GM12878 (cell line): Measurements from ENCODE around the gene NR2C2AP. TPM values are rescaled to one million over a fixed set of nuclear protein-coding genes. Genes with fewer than 3 reads are reported as not detected.

Source experiments
- ATAC-seq: fragments of 200-7000 bp; cut with Tn5 transposase; 3 replicates; pipeline ENCODE4 v1.9.1; 2020; ENCODE audit warnings: mild to moderate bottlenecking, moderate library complexity
- BruUV-seq: library from RNA; stranded (reverse); fragments of 400-500 nt; replicated peaks from 2 replicates; lab custom pipeline; 2021; lab: Mats Ljungman, UMichigan
- CTCF ChIA-PET: fragments of 300-600 bp; sonication (Branson Sonifier 250); formaldehyde crosslinking; extraction: SDS; loops from one replicate; lab custom pipeline; 2021; ENCODE audit warnings: inconsistent platforms; lab: Yijun Ruan, JAX
- POLR2A ChIA-PET: fragments of 350-600 bp; formaldehyde crosslinking; extraction: SDS; loops from one replicate; lab custom pipeline; 2021; ENCODE audit warnings: inconsistent platforms; lab: Charles Lee
- RAD21 ChIA-PET: fragments of 300-600 bp; sonication (Branson Sonifier 250); formaldehyde crosslinking; loops from one replicate; lab custom pipeline; 2023; ENCODE audit warnings: antibody characterized with exemption; ENCODE audit not compliant: unreplicated experiment; lab: Charles Lee
- SMC1A ChIA-PET: fragments of 300-600 bp; sonication (Branson Sonifier 250); formaldehyde crosslinking; loops from one replicate; lab custom pipeline; 2023; ENCODE audit not compliant: unreplicated experiment, uncharacterized antibody; lab: Charles Lee
- DNase-seq: peaks from one replicate; pipeline ENCODE4 v3.0.0-alpha.2; 2011; ENCODE audit warnings: low read depth, low spot score
- FAIRE-seq: peaks from 3 replicates; lab custom pipeline; 2011; peaks lifted over from hg19 to GRCh38; lab: Jason Lieb, UNC
- H2AFZ ChIP-seq: 2 replicates; pipeline ENCODE4 v1.6.0; 2011; ENCODE audit warnings: low read depth, low read length, control low read depth; ENCODE audit not compliant: control insufficient read depth
- H3K27ac ChIP-seq: 2 replicates; pipeline ENCODE4 v1.5.1; 2011; ENCODE audit warnings: control low read depth; ENCODE audit not compliant: control insufficient read depth, insufficient read depth
- H3K27me3 ChIP-seq, 2 experiments: replicated peaks in 1 of 2; 2 replicates each; pipeline versions ENCODE4 v1.6.0 to v1.6.1; 2011; ENCODE audit warnings: low read length in 1 of 2; ENCODE audit not compliant: control insufficient read depth in 2 of 2, insufficient read depth in 2 of 2
- H3K36me3 ChIP-seq, 2 experiments: 2 replicates each; pipeline ENCODE4 v1.5.1; 2011; ENCODE audit warnings: low read length in 1 of 2; ENCODE audit not compliant: control insufficient read depth in 2 of 2, insufficient read depth in 2 of 2
- H3K4me1 ChIP-seq: 2 replicates; pipeline ENCODE4 v1.6.1; 2011; ENCODE audit warnings: mild to moderate bottlenecking, low read length, moderate library complexity, mixed read lengths; ENCODE audit not compliant: control insufficient read depth, insufficient read depth
- H3K4me2 ChIP-seq: 2 replicates; pipeline ENCODE4 v1.6.0; 2011; ENCODE audit warnings: control low read depth; ENCODE audit not compliant: control insufficient read depth, insufficient read depth
- H3K4me3 ChIP-seq: fragments of 200-600 bp; sonication (generic); 2 replicates; pipeline ENCODE4 v1.5.1; 2016
- H3K79me2 ChIP-seq: 2 replicates; pipeline ENCODE4 v1.6.0; 2011; ENCODE audit warnings: low read length; ENCODE audit not compliant: control insufficient read depth, insufficient read depth
- H3K9ac ChIP-seq: 2 replicates; pipeline ENCODE4 v1.8.0; 2011; ENCODE audit warnings: low read length, control low read depth, mixed read lengths; ENCODE audit not compliant: control insufficient read depth, insufficient read depth
- H3K9me3 ChIP-seq: replicated peaks from 3 replicates; pipeline ENCODE4 v1.5.1; 2011; ENCODE audit warnings: mild to moderate bottlenecking, low read length; ENCODE audit not compliant: control insufficient read depth, insufficient read depth
- H4K20me1 ChIP-seq: 2 replicates; pipeline ENCODE4 v1.6.0; 2011; ENCODE audit not compliant: control insufficient read depth, insufficient read depth
- BACH1 ChIP-seq: fragments of 450-650 bp; IDR thresholded peaks from 2 replicates; pipeline ENCODE4 v1.6.1; 2017; ENCODE audit warnings: mild to moderate bottlenecking, borderline replicate concordance
- CHD1 ChIP-seq: IDR thresholded peaks from 2 replicates; pipeline ENCODE4 v1.6.1; 2012; ENCODE audit warnings: low read depth, low read length, improper control_type of control experiment
- CREM ChIP-seq: IDR thresholded peaks from 2 replicates; pipeline ENCODE4 v1.6.1; 2014; ENCODE audit warnings: antibody characterized with exemption, low read depth
- DPF2 ChIP-seq: fragments of 450-650 bp; IDR thresholded peaks from 2 replicates; pipeline ENCODE4 v1.6.1; 2017; ENCODE audit warnings: mild to moderate bottlenecking
- GATAD2B ChIP-seq: fragments of 450-650 bp; conservative IDR thresholded peaks from 2 replicates; pipeline ENCODE4 v1.6.1; 2017; ENCODE audit warnings: low read depth, mild to moderate bottlenecking, moderate library complexity
- IKZF2 ChIP-seq, 2 experiments: fragments of 450-650 bp; IDR thresholded peaks; 2 replicates each; pipeline ENCODE4 v1.6.1; 2017; ENCODE audit warnings: mild to moderate bottlenecking in 2 of 2, moderate library complexity in 2 of 2
- IRF4 ChIP-seq: IDR thresholded peaks from 2 replicates; pipeline ENCODE4 v1.6.1; 2011; ENCODE audit warnings: low read depth, low read length
- NR2F1 ChIP-seq: fragments of 450-650 bp; conservative IDR thresholded peaks from 2 replicates; pipeline ENCODE4 v1.6.1; 2017; ENCODE audit warnings: mild to moderate bottlenecking
- PAX5 ChIP-seq: IDR thresholded peaks from 2 replicates; pipeline ENCODE4 v1.6.1; 2011; ENCODE audit warnings: low read depth, low read length, borderline replicate concordance
- SMARCA5 ChIP-seq: fragments of 450-650 bp; IDR thresholded peaks from 2 replicates; pipeline ENCODE4 v1.6.1; 2017; ENCODE audit warnings: mild to moderate bottlenecking
- STAT1 ChIP-seq: fragments of 450-650 bp; conservative IDR thresholded peaks from 2 replicates; pipeline ENCODE4 v1.6.1; 2014; ENCODE audit warnings: antibody characterized with exemption, mild to moderate bottlenecking
- TAF1 ChIP-seq: IDR thresholded peaks from 2 replicates; pipeline ENCODE4 v1.6.1; 2011; ENCODE audit warnings: mild to moderate bottlenecking, low read depth, low read length, borderline replicate concordance
- WGBS: methylation state at CpG from one replicate; pipeline ENCODE4 v1.1.6; 2016; ENCODE audit warnings: low lambda C conversion rate; ENCODE audit not compliant: insufficient replicate concordance, insufficient coverage; ENCODE audit errors: missing lambda C conversion rate; 5-methylcytosine and 5-hydroxymethylcytosine counted together
- in situ Hi-C: fragments of 300-500 bp; cut with MboI; formaldehyde crosslinking; loops from 9 replicates; pipeline ENCODE4 v1.14.3; 2018; ENCODE audit warnings: mixed read lengths
- intact Hi-C: fragments of 100-400 bp; cut with micrococcal nuclease; formaldehyde crosslinking; loops from one replicate; pipeline ENCODE4 v1.14.2; 2022; ENCODE audit not compliant: unreplicated experiment
- polyA plus RNA-seq, 11 experiments: library from polyadenylated mRNA; depleted of rRNA in 4 of 11; unstranded in 6 of 11; stranded (reverse) in 5 of 11; fragments of >200 nt; fragmentation: Nextera tagmentation in 4 of 11; fragmentation: Illumina TruSeq in 1 of 11; extraction: Ambion mirVana in 4 of 11; extraction: Trizol in 1 of 11; gene quantifications; 1 replicate in 1 of 11; 2 replicates in 10 of 11; pipeline versions ENCODE4 v1.2.1 to v1.2.3, GENCODE V29; 2011 to 2016; ENCODE audit warnings: inconsistent platforms in 2 of 11, missing spikeins in 2 of 11, low read depth in 1 of 11
- total RNA-seq, 4 experiments: library from RNA; depleted of rRNA in 3 of 4; stranded (reverse); fragments of >200 nt in 3 of 4; fragmentation: Illumina TruSeq in 1 of 4; extraction: Trizol in 1 of 4; gene quantifications; 2 replicates each; pipeline versions ENCODE4 v1.2.1 to v1.2.3, GENCODE V29; 2013 to 2021
- TF ChIP-seq, protein P1 (sequence below): fragments of 450-650 bp; IDR thresholded peaks from 2 replicates; pipeline ENCODE4 v1.6.1; 2017; ENCODE audit warnings: low read depth, mild to moderate bottlenecking, moderate library complexity
- TF ChIP-seq, protein P2 (sequence below): IDR thresholded peaks from 2 replicates; pipeline ENCODE4 v1.6.1; 2012; ENCODE audit warnings: low read depth, low read length, improper control_type of control experiment
- TF ChIP-seq, protein P3 (sequence below): fragments of 150-350 bp; IDR thresholded peaks from 2 replicates; pipeline ENCODE4 v1.6.1; 2014; ENCODE audit warnings: mild to moderate bottlenecking, low read depth, low read length
- TF ChIP-seq, protein P4 (sequence below): fragments of 450-650 bp; formaldehyde crosslinking; IDR thresholded peaks from 2 replicates; pipeline ENCODE4 v1.5.0; 2022; ENCODE audit warnings: mild to moderate bottlenecking, missing genetic modification characterization

NR2C2AP gene
- total and polyA plus RNA-seq, 10 of the 15 experiments (the other 5 are each of a cell fraction or from before 2014, with no cell fraction given), result 21.5 to 44.8 (median 28.1) TPM

DNA sequence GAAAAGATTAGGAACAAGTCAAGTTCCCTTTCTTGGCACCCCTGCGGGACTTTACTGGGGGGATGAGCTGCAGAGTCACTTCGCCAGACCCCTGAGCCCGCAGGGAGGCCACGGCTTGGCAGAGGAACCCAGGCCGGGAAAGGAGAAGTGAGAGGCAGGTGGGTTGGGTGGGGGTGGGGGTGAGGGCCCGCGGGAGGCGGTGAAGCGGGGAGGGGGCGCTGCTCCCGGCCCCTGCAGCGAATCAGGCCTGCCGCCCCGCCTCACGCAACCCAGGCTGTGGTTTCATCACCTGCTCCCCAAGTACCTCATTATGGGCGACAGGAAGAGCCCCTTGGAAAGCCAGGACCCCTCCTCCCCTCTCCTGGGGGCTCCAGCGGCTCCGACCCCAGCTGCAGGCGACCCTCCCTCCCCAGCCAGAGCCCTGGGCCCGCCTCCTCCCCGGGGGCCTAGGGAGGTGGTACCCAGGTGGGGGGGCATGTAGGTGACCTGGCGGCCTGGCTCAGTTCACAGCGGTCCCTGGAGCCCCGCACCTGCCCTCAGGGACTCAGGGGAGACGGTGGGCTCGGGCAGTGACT lies 42.7 kb downstream of the NR2C2AP start (continued):
- TF ChIP-seq, protein P1, sequence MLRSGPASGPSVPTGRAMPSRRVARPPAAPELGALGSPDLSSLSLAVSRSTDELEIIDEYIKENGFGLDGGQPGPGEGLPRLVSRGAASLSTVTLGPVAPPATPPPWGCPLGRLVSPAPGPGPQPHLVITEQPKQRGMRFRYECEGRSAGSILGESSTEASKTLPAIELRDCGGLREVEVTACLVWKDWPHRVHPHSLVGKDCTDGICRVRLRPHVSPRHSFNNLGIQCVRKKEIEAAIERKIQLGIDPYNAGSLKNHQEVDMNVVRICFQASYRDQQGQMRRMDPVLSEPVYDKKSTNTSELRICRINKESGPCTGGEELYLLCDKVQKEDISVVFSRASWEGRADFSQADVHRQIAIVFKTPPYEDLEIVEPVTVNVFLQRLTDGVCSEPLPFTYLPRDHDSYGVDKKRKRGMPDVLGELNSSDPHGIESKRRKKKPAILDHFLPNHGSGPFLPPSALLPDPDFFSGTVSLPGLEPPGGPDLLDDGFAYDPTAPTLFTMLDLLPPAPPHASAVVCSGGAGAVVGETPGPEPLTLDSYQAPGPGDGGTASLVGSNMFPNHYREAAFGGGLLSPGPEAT, result 0 out of 2 replicates have a peak, but pooled peaks have one; percentile 26
- TF ChIP-seq, protein P2, sequence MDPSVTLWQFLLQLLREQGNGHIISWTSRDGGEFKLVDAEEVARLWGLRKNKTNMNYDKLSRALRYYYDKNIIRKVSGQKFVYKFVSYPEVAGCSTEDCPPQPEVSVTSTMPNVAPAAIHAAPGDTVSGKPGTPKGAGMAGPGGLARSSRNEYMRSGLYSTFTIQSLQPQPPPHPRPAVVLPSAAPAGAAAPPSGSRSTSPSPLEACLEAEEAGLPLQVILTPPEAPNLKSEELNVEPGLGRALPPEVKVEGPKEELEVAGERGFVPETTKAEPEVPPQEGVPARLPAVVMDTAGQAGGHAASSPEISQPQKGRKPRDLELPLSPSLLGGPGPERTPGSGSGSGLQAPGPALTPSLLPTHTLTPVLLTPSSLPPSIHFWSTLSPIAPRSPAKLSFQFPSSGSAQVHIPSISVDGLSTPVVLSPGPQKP, result no peak
- TF ChIP-seq DPF2, result peak; percentile 90
- TF ChIP-seq NR2F1, result peak; percentile 73
- TF ChIP-seq, protein P3, sequence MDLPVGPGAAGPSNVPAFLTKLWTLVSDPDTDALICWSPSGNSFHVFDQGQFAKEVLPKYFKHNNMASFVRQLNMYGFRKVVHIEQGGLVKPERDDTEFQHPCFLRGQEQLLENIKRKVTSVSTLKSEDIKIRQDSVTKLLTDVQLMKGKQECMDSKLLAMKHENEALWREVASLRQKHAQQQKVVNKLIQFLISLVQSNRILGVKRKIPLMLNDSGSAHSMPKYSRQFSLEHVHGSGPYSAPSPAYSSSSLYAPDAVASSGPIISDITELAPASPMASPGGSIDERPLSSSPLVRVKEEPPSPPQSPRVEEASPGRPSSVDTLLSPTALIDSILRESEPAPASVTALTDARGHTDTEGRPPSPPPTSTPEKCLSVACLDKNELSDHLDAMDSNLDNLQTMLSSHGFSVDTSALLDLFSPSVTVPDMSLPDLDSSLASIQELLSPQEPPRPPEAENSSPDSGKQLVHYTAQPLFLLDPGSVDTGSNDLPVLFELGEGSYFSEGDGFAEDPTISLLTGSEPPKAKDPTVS, result no peak
- TF ChIP-seq CHD1, result no peak

DNA sequence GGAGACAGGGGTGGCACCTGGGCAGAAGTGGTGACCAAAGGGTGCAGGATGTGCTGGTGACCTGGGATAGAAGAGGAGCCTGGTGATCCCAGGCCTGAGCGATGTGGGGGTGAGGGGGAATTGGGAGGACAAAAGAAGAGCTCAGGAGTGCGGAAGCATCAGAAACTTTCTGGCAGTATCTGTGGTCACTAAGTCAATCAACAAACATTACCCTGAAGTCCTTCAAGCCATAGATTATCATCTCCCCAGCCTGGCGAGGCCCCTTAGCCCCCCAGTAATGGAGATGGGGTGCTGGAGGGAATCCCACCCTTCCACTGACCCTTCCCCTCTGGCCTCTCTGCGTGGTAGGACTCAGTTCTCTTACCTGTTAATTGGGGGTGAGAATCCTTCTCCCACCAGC lies 43.7 kb downstream of the NR2C2AP start:
- ChIA-PET POLR2A (interaction anchor here (1.1 to 7.7 kb wide), 2 partner anchors 8 to 9 kb away, joined by 9 to 74 read pairs; partner anchors contain the start of gene MEF2B), SMC1A (interaction anchor here (1.3 to 7.4 kb wide), 6 partner anchors 8 to 32 kb away, joined by 3 to 83 read pairs (median 6); partner anchors contain the start of genes BORCS8 and MEF2B), RAD21 (interaction anchor here (1.5 to 17.5 kb wide), 2 partner anchors 11 to 14 kb away, joined by 4 to 394 read pairs; partner anchors contain the start of gene MEF2B), CTCF (interaction anchor here (7.3 to 11.3 kb wide), 3 partner anchors 10 to 15 kb away, joined by 57 to 135 read pairs (median 86); partner anchors contain the start of gene MEF2B)
- Histone ChIP-seq H3K9me3 (no peaks in the 10 kb centered on the region; the same call in 2 of the 3 replicates), H3K4me3 (no peak overlapping the region), H4K20me1 (no peaks in the 10 kb centered on the region), H3K27ac (peak overlapping the region; percentile 82), H3K27me3 (no peaks in the 10 kb centered on the region), H3K36me3 (peaks cover 0 to 3% of the 10 kb centered on the region in 2 experiments; a peak in 1 of 4 replicates), H3K79me2 (peaks cover 2% of the 10 kb centered on the region), H3K4me1 (peaks cover 61% of the 10 kb centered on the region), H3K4me2 (peak overlapping the region; percentile 93), H3K9ac (no peak overlapping the region; the same call in 1 of the 2 replicates), H2AFZ (no peak overlapping the region)
- ATAC-seq, result no peak
- no peak for TF ChIP-seq IRF4
- TF ChIP-seq SMARCA5, result no peak; the same call in 1 of the 2 replicates
- no peak for TF ChIP-seq BACH1
- no peak for TF ChIP-seq PAX5
- no peak for TF ChIP-seq GATAD2B
- TF ChIP-seq CREM, result no peak
- TF ChIP-seq, protein P4, sequence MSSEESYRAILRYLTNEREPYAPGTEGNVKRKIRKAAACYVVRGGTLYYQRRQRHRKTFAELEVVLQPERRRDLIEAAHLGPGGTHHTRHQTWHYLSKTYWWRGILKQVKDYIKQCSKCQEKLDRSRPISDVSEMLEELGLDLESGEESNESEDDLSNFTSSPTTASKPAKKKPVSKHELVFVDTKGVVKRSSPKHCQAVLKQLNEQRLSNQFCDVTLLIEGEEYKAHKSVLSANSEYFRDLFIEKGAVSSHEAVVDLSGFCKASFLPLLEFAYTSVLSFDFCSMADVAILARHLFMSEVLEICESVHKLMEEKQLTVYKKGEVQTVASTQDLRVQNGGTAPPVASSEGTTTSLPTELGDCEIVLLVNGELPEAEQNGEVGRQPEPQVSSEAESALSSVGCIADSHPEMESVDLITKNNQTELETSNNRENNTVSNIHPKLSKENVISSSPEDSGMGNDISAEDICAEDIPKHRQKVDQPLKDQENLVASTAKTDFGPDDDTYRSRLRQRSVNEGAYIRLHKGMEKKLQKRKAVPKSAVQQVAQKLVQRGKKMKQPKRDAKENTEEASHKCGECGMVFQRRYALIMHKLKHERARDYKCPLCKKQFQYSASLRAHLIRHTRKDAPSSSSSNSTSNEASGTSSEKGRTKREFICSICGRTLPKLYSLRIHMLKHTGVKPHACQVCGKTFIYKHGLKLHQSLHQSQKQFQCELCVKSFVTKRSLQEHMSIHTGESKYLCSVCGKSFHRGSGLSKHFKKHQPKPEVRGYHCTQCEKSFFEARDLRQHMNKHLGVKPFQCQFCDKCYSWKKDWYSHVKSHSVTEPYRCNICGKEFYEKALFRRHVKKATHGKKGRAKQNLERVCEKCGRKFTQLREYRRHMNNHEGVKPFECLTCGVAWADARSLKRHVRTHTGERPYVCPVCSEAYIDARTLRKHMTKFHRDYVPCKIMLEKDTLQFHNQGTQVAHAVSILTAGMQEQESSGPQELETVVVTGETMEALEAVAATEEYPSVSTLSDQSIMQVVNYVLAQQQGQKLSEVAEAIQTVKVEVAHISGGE (CRISPR knock-in tag), result no peak
- TF ChIP-seq TAF1, result no peak
- no peak for TF ChIP-seq STAT1
- TF ChIP-seq IKZF2 (IDR thresholded peaks at IDR 0.05), result no peak
- no TSS peak for BruUV-seq
- no peak for FAIRE-seq
- intact Hi-C loops (no loop called here), in situ Hi-C loops (no loop called here)
- no peak for DNase-seq
- 62% methylated on average over 4 of the region's 4 CpGs for WGBS
